ENCODE measurements around the gene NDUFA7. TPM values are rescaled to one million over a fixed set of nuclear protein-coding genes. Genes with fewer than 3 reads are reported as not detected.

Gene NDUFA7
- total and polyA plus RNA-seq, 3 experiments from 2014 or later, result 86.0 to 121 (median 93.3) TPM

- no peaks in the 10 kb centered on the region for H3K27me3 ChIP-seq (ENCODE audit: insufficient read depth, low read length, poor library complexity, severe bottlenecking)
- no peak overlapping the region for H3K27ac ChIP-seq (ENCODE audit: low read depth, low read length)
- H3K4me3 ChIP-seq (ENCODE audit: low read length), result no peak overlapping the region
- no peaks in the 10 kb centered on the region for H3K9me3 ChIP-seq (ENCODE audit: low read length)
- peaks cover 21% of the 10 kb centered on the region for H3K4me1 ChIP-seq (ENCODE audit: insufficient read depth, low read length)
- peak in 1 of 5 donors; percentile 38 for DNase-seq
- ChIA-PET CTCF (no interaction called here), POLR2A (no interaction called here)
- peaks cover 11% of the 10 kb centered on the region for H3K36me3 ChIP-seq (ENCODE audit: insufficient read depth, low read length)
- Mint-ChIP-seq H3K9me3 (no peaks in the 10 kb centered on the region), H3K4me1 (peaks cover 21 to 32% (median 22%) of the 10 kb centered on the region in 3 donors), H3K36me3 (peaks cover 0 to 61% (median 4%) of the 10 kb centered on the region in 3 donors), H3K27ac (peak overlapping the region in 1 of 8 donors; percentile 23), H3K27me3 (no peaks in the 10 kb centered on the region), H3K4me3 (no peak overlapping the region)
Measured at GRCh38 chr19:8311461-8312260, 9.5 kb downstream of the NDUFA7 start.

GRCh38 chr19:8310342-8311055 lies 10.7 kb downstream of the NDUFA7 start:
- H3K4me3 ChIP-seq (ENCODE audit: low read length), result no peak overlapping the region
- H3K36me3 ChIP-seq (ENCODE audit: insufficient read depth, low read length), result peaks cover 9% of the 10 kb centered on the region
- Mint-ChIP-seq H3K9me3 (no peaks in the 10 kb centered on the region), H3K27me3 (no peaks in the 10 kb centered on the region), H3K4me3 (no peak overlapping the region), H3K4me1 (peaks cover 29 to 39% (median 31%) of the 10 kb centered on the region in 3 donors), H3K27ac (no peak overlapping the region), H3K36me3 (peaks cover 0 to 57% (median 2%) of the 10 kb centered on the region in 3 donors)
- no peaks in the 10 kb centered on the region for H3K27me3 ChIP-seq (ENCODE audit: insufficient read depth, low read length, poor library complexity, severe bottlenecking)
- peaks cover 27% of the 10 kb centered on the region for H3K4me1 ChIP-seq (ENCODE audit: insufficient read depth, low read length)
- POLR2A ChIA-PET, result no interaction called here
- H3K9me3 ChIP-seq (ENCODE audit: low read length), result no peaks in the 10 kb centered on the region
- H3K27ac ChIP-seq (ENCODE audit: low read depth, low read length), result no peak overlapping the region
- CTCF ChIA-PET, result interaction anchor here (0.7 to 1.7 kb wide), 2 partner anchors 13 to 268 kb away, joined by 3 read pairs; no protein-coding TSS in a partner anchor
- peak in 1 of 5 donors; percentile 23 for DNase-seq

- Mint-ChIP-seq H3K27ac (peak overlapping the region; percentile 84 to 96 (median 90)), H3K4me1 (peaks cover 29 to 41% (median 31%) of the 10 kb centered on the region in 3 donors), H3K9me3 (no peaks in the 10 kb centered on the region), H3K27me3 (no peaks in the 10 kb centered on the region), H3K36me3 (peaks cover 0 to 50% (median 0%) of the 10 kb centered on the region in 3 donors), H3K4me3 (peak overlapping the region; percentile 93 to 96 (median 95))
- Histone ChIP-seq H3K27me3 (ENCODE audit: insufficient read depth, low read length, poor library complexity, severe bottlenecking) (no peaks in the 10 kb centered on the region), H3K27ac (ENCODE audit: low read depth, low read length) (no peak overlapping the region), H3K9me3 (ENCODE audit: low read length) (no peaks in the 10 kb centered on the region), H3K4me3 (ENCODE audit: low read length) (peak overlapping the region; percentile 88), H3K36me3 (ENCODE audit: insufficient read depth, low read length) (no peaks in the 10 kb centered on the region), H3K4me1 (ENCODE audit: insufficient read depth, low read length) (peaks cover 27% of the 10 kb centered on the region)
- peak in 1 of 5 donors; percentile 9 for DNase-seq
- ChIA-PET CTCF (interaction anchor here (1.7 kb wide), 1 partner anchor 270 kb away, joined by 3 read pairs; no protein-coding TSS in a partner anchor), POLR2A (no interaction called here)
Measured at GRCh38 chr19:8308891-8309291, 12.3 kb downstream of the NDUFA7 start.

GRCh38 chr19:8307965-8308866 lies 13.0 kb downstream of the NDUFA7 start, which contains the start of gene CD320:
CD320 (minus strand) TSS chr19:8308358; CDS start chr19:8308290, 68 bp downstream.
- Histone ChIP-seq H3K27ac (ENCODE audit: low read depth, low read length) (peak within 1 kb of the TSS; percentile 76), H3K4me3 (ENCODE audit: low read length) (peak within 1 kb of the TSS; percentile 88), H3K9me3 (ENCODE audit: low read length) (no peaks in the 10 kb centered on the region), H3K4me1 (ENCODE audit: insufficient read depth, low read length) (peaks cover 27% of the 10 kb centered on the region), H3K27me3 (ENCODE audit: insufficient read depth, low read length, poor library complexity, severe bottlenecking) (no peaks in the 10 kb centered on the region), H3K36me3 (ENCODE audit: insufficient read depth, low read length) (no peaks in the 10 kb centered on the region)
- Mint-ChIP-seq H3K36me3 (peaks cover 0 to 44% (median 0%) of the 10 kb centered on the region in 3 donors), H3K4me1 (peaks cover 29 to 41% (median 31%) of the 10 kb centered on the region in 3 donors), H3K27me3 (no peaks in the 10 kb centered on the region), H3K27ac (peak within 1 kb of the TSS; percentile 85 to 99 (median 96)), H3K9me3 (no peaks in the 10 kb centered on the region), H3K4me3 (peak within 1 kb of the TSS; percentile 93 to 96 (median 95))
- CTCF ChIA-PET, result interaction anchor here (1.7 kb wide), 1 partner anchor 270 kb away, joined by 3 read pairs; no protein-coding TSS in a partner anchor
- peak; percentile 76 to 92 (median 86) for DNase-seq
- POLR2A ChIA-PET, result no interaction called here

- H3K4me3 Mint-ChIP-seq, result peak overlapping the region; percentile 93 to 96 (median 95)
- Histone ChIP-seq H3K36me3 (ENCODE audit: insufficient read depth, low read length) (no peaks in the 10 kb centered on the region), H3K27me3 (ENCODE audit: insufficient read depth, low read length, poor library complexity, severe bottlenecking) (no peaks in the 10 kb centered on the region), H3K4me1 (ENCODE audit: insufficient read depth, low read length) (peaks cover 27% of the 10 kb centered on the region), H3K4me3 (ENCODE audit: low read length) (peak overlapping the region; percentile 88), H3K9me3 (ENCODE audit: low read length) (no peaks in the 10 kb centered on the region), H3K27ac (ENCODE audit: low read depth, low read length) (peak overlapping the region; percentile 76)
- H3K4me1 Mint-ChIP-seq, result peaks cover 29 to 41% (median 31%) of the 10 kb centered on the region in 3 donors
- no peaks in the 10 kb centered on the region for H3K9me3 Mint-ChIP-seq
- POLR2A ChIA-PET, result no interaction called here
- DNase-seq, result peak in 1 of 5 donors; percentile 36
- CTCF ChIA-PET, result interaction anchor here (1.3 kb wide), 1 partner anchor 41 kb away, joined by 3 read pairs; no protein-coding TSS in a partner anchor
- H3K27me3 Mint-ChIP-seq, result no peaks in the 10 kb centered on the region
- peak overlapping the region; percentile 85 to 99 (median 96) for H3K27ac Mint-ChIP-seq
- H3K36me3 Mint-ChIP-seq, result peaks cover 0 to 39% (median 0%) of the 10 kb centered on the region in 3 donors
Measured at GRCh38 chr19:8307400-8307964, 13.7 kb downstream of the NDUFA7 start.

- DNase-seq, result peak in 1 of 5 donors; percentile 39
- Histone ChIP-seq H3K27me3 (ENCODE audit: insufficient read depth, low read length, poor library complexity, severe bottlenecking) (no peaks in the 10 kb centered on the region), H3K27ac (ENCODE audit: low read depth, low read length) (peak overlapping the region; percentile 76), H3K9me3 (ENCODE audit: low read length) (no peaks in the 10 kb centered on the region), H3K36me3 (ENCODE audit: insufficient read depth, low read length) (no peaks in the 10 kb centered on the region), H3K4me1 (ENCODE audit: insufficient read depth, low read length) (peaks cover 27% of the 10 kb centered on the region), H3K4me3 (ENCODE audit: low read length) (no peak overlapping the region)
- Mint-ChIP-seq H3K4me1 (peaks cover 29 to 41% (median 31%) of the 10 kb centered on the region in 3 donors), H3K27ac (peak overlapping the region; percentile 45 to 97 (median 88)), H3K9me3 (no peaks in the 10 kb centered on the region), H3K4me3 (peak overlapping the region; percentile 93 to 96 (median 95)), H3K36me3 (peaks cover 0 to 40% (median 0%) of the 10 kb centered on the region in 3 donors), H3K27me3 (no peaks in the 10 kb centered on the region)
- ChIA-PET POLR2A (no interaction called here), CTCF (interaction anchor here (1.3 kb wide), 1 partner anchor 40 kb away, joined by 3 read pairs; no protein-coding TSS in a partner anchor)
Measured at GRCh38 chr19:8306235-8307054, 14.7 kb downstream of the NDUFA7 start.

Data from CD8-positive, alpha-beta memory T cell (primary cell).